ENCODE results near the gene TCEANC2. TPM values are rescaled to one million over a fixed set of nuclear protein-coding genes. Genes with fewer than 3 reads are reported as not detected.

The TCEANC2 gene
- total and polyA plus RNA-seq, 7 donors = 2.3 to 10.4 (median 5.7) TPM

DNA sequence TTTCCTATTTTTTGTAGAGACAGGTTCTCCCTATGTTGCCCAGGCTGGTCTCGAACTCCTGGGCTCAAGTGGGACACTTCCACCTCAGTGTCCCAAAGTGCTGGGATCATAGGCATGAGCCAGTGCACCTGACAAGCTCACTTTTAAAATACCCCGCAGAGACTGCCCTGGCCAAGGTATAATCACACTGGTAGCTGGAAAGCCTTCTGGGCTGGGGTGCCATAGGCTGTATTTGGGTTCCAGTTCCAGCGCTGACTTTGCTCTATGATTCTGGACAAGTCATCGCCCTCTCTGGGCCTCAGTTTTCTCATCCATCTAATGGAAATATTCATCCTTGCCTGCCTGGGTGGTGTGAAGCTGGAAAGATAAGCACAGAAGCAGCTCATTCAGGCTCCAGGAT lies 45.8 kb upstream of the TCEANC2 start:
- ATAC-seq (no peak), DNase-seq (no peak)
- no peak for TF ChIP-seq CTCF (IDR thresholded peaks at IDR 0.05)
- Histone ChIP-seq H3K9me3 (no peaks in the 10 kb centered on the region), H3K27me3 (ENCODE audit: insufficient read depth in 3 of 3, low read length in 2 of 3) (peaks cover 0 to 15% (median 7%) of the 10 kb centered on the region in 3 donors), H3K4me3 (no peak overlapping the region), H3K36me3 (ENCODE audit: insufficient read depth in 1 of 2, low read depth in 1 of 2) (no peaks in the 10 kb centered on the region), H3K4me1 (no peaks in the 10 kb centered on the region), H3K27ac (no peak overlapping the region)
- intact Hi-C loops (cut with DNase I) = no loop called here
- WGBS, 3 donors = 88 to 89% (median 89%) methylated on average over 4 of the region's 4 CpGs

- Histone ChIP-seq H3K4me1 (no peaks in the 10 kb centered on the region), H3K36me3 (ENCODE audit: insufficient read depth in 1 of 2, low read depth in 1 of 2) (no peaks in the 10 kb centered on the region), H3K27me3 (ENCODE audit: insufficient read depth in 3 of 3, low read length in 2 of 3) (peaks cover 0 to 15% (median 7%) of the 10 kb centered on the region in 3 donors), H3K9me3 (no peaks in the 10 kb centered on the region), H3K27ac (no peak overlapping the region), H3K4me3 (no peak overlapping the region)
- TF ChIP-seq CTCF (IDR thresholded peaks at IDR 0.05) = no peak
- intact Hi-C loops (cut with DNase I) = no loop called here
- ATAC-seq (no peak), DNase-seq (no peak)
- WGBS, 3 donors = 73 to 80% (median 80%) methylated on average over 13 of the region's 13 CpGs
Measured at GRCh38 chr1:54008876-54009275, 44.5 kb upstream of the TCEANC2 start.

- WGBS, 3 donors = 86 to 88% (median 87%) methylated on average over 4 of the region's 4 CpGs
- no peak for ATAC-seq
- no peaks in the 10 kb centered on the region for H3K4me1 ChIP-seq
Measured at GRCh38 chr1:54009406-54009805, 44.0 kb upstream of the TCEANC2 start.

DNA sequence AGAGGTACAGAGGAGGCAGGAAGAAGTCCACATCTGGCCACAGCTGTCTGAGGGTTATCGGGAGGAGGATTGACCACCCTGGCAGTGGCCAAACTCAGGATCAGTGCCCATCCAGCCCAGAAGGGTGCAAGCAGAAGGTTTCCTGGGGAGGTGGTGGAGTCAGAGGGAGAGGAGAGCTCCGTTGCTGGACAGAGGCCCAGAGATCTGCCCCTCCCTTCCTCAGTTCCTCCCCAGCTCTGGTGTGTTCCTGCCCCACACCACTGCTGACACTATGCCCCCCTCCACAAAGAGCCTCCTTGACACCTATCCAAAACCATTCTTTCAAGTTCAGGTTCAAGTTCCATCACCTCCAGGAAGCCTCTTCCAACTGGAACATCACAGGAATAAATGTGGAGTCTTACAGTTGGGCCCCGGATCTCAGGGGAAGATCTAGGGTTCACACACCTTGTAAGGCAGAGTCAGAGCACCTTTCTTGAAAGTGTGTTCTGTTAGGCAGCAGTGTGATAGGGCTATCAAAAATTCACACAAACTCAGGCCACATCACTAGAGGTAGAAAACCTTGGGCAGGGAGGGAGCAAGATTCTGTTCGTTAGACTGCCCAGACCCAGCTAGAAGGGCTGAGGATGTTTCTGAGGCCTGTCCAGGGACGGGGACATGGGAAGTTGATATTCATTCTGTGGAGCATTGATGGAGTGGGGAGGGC lies 42.8 kb upstream of the TCEANC2 start:
- H3K27me3 ChIP-seq (ENCODE audit: insufficient read depth in 3 of 3, low read length in 2 of 3) = peaks cover 0 to 15% (median 5%) of the 10 kb centered on the region in 3 donors
- no peaks in the 10 kb centered on the region for H3K9me3 ChIP-seq
- DNase-seq (no peak), ATAC-seq (no peak)
- H3K4me3 ChIP-seq = no peak overlapping the region
- no peaks in the 10 kb centered on the region for H3K4me1 ChIP-seq
- TF ChIP-seq CTCF (IDR thresholded peaks at IDR 0.05) = no peak
- no peak overlapping the region for H3K27ac ChIP-seq
- intact Hi-C loops (cut with DNase I) = no loop called here
- WGBS, 3 donors = 50 to 58% (median 55%) methylated on average over 5 of the region's 5 CpGs
- H3K36me3 ChIP-seq (ENCODE audit: insufficient read depth in 1 of 2, low read depth in 1 of 2) = no peaks in the 10 kb centered on the region

More at GRCh38 chr1:54009406-54009805, 44.0 kb upstream of the TCEANC2 start:
- H3K4me3 ChIP-seq = no peak overlapping the region
- H3K27ac ChIP-seq = no peak overlapping the region
- intact Hi-C loops (cut with DNase I) = no loop called here
- no peaks in the 10 kb centered on the region for H3K9me3 ChIP-seq
- no peaks in the 10 kb centered on the region for H3K36me3 ChIP-seq (ENCODE audit: insufficient read depth in 1 of 2, low read depth in 1 of 2)
- H3K27me3 ChIP-seq (ENCODE audit: insufficient read depth in 3 of 3, low read length in 2 of 3) = peaks cover 0 to 15% (median 7%) of the 10 kb centered on the region in 3 donors
- DNase-seq = no peak
- no peak for TF ChIP-seq CTCF (IDR thresholded peaks at IDR 0.05)
